ELF-1 (cell line): ENCODE data around the gene CELA3A.
A peak's percentile ranks its signal among the peaks of the same experiment; 100 is the strongest.
"Not testable (repeated sequence)": the region's sequence is repeated elsewhere in the genome, so short reads cannot be mapped to it uniquely, and the experiment has no call there.

ENCODE experiments used
- DNase-seq: peaks from one replicate; pipeline ENCODE4 v3.0.0-alpha.2; 2016; ENCODE audit warnings: low read depth, low spot score

CELA3A gene

GRCh38 chr1:22018583-22019559 lies 17.4 kb downstream of the CELA3A start:
- DNase-seq, result no peak

GRCh38 chr1:22021061-22021460 lies 19.6 kb downstream of the CELA3A start:
- DNase-seq, result no peak

- peak; percentile 56 for DNase-seq
Observed at GRCh38 chr1:22024485-22025367, 23.3 kb downstream of the CELA3A start.

GRCh38 chr1:22025368-22026155 lies 24.1 kb downstream of the CELA3A start:
- peak; percentile 94 for DNase-seq

- no peak for DNase-seq
Observed at GRCh38 chr1:22026924-22027289, 25.4 kb downstream of the CELA3A start.

- DNase-seq, result no peak
Observed at GRCh38 chr1:22030057-22030456, 28.6 kb downstream of the CELA3A start.

- DNase-seq, result peak; percentile 32
Observed at GRCh38 chr1:22030473-22030872, 29.0 kb downstream of the CELA3A start.

GRCh38 chr1:22031214-22031962 lies 29.9 kb downstream of the CELA3A start:
- DNase-seq, result peak; percentile 86

- not testable (repeated sequence) for DNase-seq
Observed at GRCh38 chr1:22034834-22035233, 33.4 kb downstream of the CELA3A start.

- DNase-seq, result peak; percentile 17
Observed at GRCh38 chr1:22037520-22037919, 36.1 kb downstream of the CELA3A start.

- no peak for DNase-seq
Observed at GRCh38 chr1:22038036-22038435, 36.6 kb downstream of the CELA3A start.

GRCh38 chr1:22039594-22040285 lies 38.3 kb downstream of the CELA3A start:
- peak; percentile 65 for DNase-seq

- no peak for DNase-seq
Observed at GRCh38 chr1:22040286-22040623, 38.8 kb downstream of the CELA3A start.

- no peak for DNase-seq
Observed at GRCh38 chr1:22041505-22041904, 40.0 kb downstream of the CELA3A start.

- peak; percentile 84 for DNase-seq
Observed at GRCh38 chr1:22043198-22043769, 41.8 kb downstream of the CELA3A start.

- no peak for DNase-seq
Observed at GRCh38 chr1:22044690-22045420, 43.4 kb downstream of the CELA3A start.

GRCh38 chr1:22045604-22046228 lies 44.3 kb downstream of the CELA3A start:
- DNase-seq, result no peak

- peak; percentile 18 for DNase-seq
Observed at GRCh38 chr1:22048351-22049192, 47.1 kb downstream of the CELA3A start.
